Sigmoid colon (tissue), 7 donors: ENCODE data around the gene ACP6. TPM values are rescaled to one million over a fixed set of nuclear protein-coding genes. Genes with fewer than 3 reads are reported as not detected.

Experiments
- DNase-seq: peaks from one replicate; pipeline ENCODE4 v3.0.0-alpha.2; 2019
- H3K27ac ChIP-seq, 4 donors: fragments of 200-600 bp; sonication (generic); one replicate each; pipeline ENCODE4 v1.5.1; 2016 to 2019; ENCODE audit warnings: mild to moderate bottlenecking in 1 of 4
- H3K27me3 ChIP-seq, 3 donors: fragments of 200-600 bp; sonication (generic); one replicate each; pipeline ENCODE4 v1.5.1; 2019; ENCODE audit warnings: mild to moderate bottlenecking in 1 of 3
- H3K36me3 ChIP-seq, 4 donors: fragments of 200-600 bp; sonication (generic); one replicate each; pipeline ENCODE4 v1.5.1; 2016 to 2019
- H3K4me1 ChIP-seq, 4 donors: fragments of 200-600 bp; sonication (generic); one replicate each; pipeline ENCODE4 v1.5.1; 2017 to 2019
- H3K4me3 ChIP-seq, 4 donors: fragments of 200-600 bp; sonication (generic); one replicate each; pipeline ENCODE4 v1.5.1; 2017 to 2019; ENCODE audit warnings: mild to moderate bottlenecking in 2 of 4, moderate library complexity in 1 of 4
- H3K9me3 ChIP-seq, 4 donors: fragments of 200-600 bp in 3 of 4; sonication (generic) in 3 of 4; one replicate each; pipeline versions ENCODE4 v1.5.1 to v1.6.1; 2013 to 2019
- EP300 ChIP-seq, 4 donors: sonication (generic); formaldehyde crosslinking; IDR thresholded peaks; one replicate each; pipeline ENCODE4 v1.6.1; 2017; ENCODE audit warnings: antibody characterized with exemption in 4 of 4
- POLR2A ChIP-seq, 2 donors: fragments of 450-650 bp; IDR thresholded peaks; one replicate each; pipeline ENCODE4 v1.6.1; 2016; ENCODE audit warnings: antibody characterized with exemption in 2 of 2, mild to moderate bottlenecking in 2 of 2, moderate library complexity in 2 of 2
- POLR2AphosphoS5 ChIP-seq, 4 donors: sonication (generic); formaldehyde crosslinking; IDR thresholded peaks; one replicate each; pipeline ENCODE4 v1.6.1; 2017; ENCODE audit warnings: antibody characterized with exemption in 4 of 4
- WGBS, 2 donors: extraction: QIAGEN DNeasy Blood & Tissue Kit; methylation state at CpG; one replicate each; pipeline ENCODE4 v1.1.7; 2013; 5-methylcytosine and 5-hydroxymethylcytosine counted together
- intact Hi-C: fragments of 100-400 bp; cut with DNase I; formaldehyde crosslinking; loops from one replicate; pipeline ENCODE4 v1.15.1; 2023
- polyA plus RNA-seq, 3 donors: library from polyadenylated mRNA; stranded (reverse); fragments of 200-250 nt; gene quantifications; one replicate each; pipeline ENCODE4 v1.2.3, GENCODE V29; 2013
- total RNA-seq, 4 donors: library from RNA; depleted of rRNA; stranded (reverse); fragments of >200 nt; gene quantifications; one replicate each; pipeline ENCODE4 v1.1.0, GENCODE V29; 2016
- TF ChIP-seq, protein P1 (sequence below), 4 experiments: fragments of 450-650 bp in 3 of 4; fragments of 200-600 bp in 1 of 4; IDR thresholded peaks; one replicate each; pipeline ENCODE4 v1.5.1; 2016 to 2019; ENCODE audit warnings: antibody characterized with exemption in 4 of 4, mild to moderate bottlenecking in 3 of 4, moderate library complexity in 2 of 4
- donor health status: healthy with polysubstance abuse.
- donor health status: Bipolar disorder and iron deficiency.
- donor health status: healthy.

ACP6 gene
- total and polyA plus RNA-seq, 7 donors: 3.5 to 27.8 (median 14.7) TPM

DNA sequence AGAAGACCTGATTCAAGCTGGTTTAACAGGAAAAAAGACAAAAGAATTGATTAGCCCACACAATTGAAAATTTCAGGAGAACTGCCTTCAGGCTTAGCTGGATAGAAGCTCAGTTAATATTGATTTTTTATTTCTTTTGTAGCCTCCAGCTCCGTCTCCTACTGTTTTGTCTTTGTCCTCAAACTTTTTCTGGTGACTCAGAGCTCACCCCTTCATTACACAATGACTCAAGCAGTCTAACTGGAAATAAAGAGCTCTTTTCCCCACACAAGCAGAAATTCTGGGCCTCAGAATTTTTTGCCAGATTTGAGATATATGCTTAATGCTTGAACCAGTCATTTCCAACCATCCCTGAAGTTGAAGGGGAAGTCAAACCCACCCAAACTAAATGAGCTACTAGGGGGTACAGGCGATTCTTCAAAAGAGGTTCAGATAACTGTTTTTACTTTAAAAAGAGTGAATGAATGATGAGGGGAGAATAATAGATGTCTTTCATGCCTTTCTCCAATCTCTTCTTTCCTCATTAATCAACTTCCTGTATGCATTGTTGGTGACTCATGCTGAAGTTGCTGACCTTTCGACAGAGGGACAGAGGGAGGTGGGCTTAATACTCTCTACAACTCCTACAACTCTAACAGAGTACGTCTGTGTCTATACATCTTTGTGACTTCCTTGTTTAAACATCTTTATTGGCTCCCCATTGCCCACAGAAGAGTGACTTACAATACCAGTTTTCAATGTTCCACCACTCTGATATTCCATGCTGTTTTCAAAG lies 6.2 kb upstream of the ACP6 start:
- intact Hi-C loops: no loop called here
- TF ChIP-seq POLR2A (IDR thresholded peaks at IDR 0.05): no peak
- no peak for TF ChIP-seq EP300 (IDR thresholded peaks at IDR 0.05)
- TF ChIP-seq, protein P1, sequence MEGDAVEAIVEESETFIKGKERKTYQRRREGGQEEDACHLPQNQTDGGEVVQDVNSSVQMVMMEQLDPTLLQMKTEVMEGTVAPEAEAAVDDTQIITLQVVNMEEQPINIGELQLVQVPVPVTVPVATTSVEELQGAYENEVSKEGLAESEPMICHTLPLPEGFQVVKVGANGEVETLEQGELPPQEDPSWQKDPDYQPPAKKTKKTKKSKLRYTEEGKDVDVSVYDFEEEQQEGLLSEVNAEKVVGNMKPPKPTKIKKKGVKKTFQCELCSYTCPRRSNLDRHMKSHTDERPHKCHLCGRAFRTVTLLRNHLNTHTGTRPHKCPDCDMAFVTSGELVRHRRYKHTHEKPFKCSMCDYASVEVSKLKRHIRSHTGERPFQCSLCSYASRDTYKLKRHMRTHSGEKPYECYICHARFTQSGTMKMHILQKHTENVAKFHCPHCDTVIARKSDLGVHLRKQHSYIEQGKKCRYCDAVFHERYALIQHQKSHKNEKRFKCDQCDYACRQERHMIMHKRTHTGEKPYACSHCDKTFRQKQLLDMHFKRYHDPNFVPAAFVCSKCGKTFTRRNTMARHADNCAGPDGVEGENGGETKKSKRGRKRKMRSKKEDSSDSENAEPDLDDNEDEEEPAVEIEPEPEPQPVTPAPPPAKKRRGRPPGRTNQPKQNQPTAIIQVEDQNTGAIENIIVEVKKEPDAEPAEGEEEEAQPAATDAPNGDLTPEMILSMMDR (IDR thresholded peaks at IDR 0.05): no peak
- no peak for TF ChIP-seq POLR2AphosphoS5 (IDR thresholded peaks at IDR 0.05)
- Histone ChIP-seq H3K9me3 (peaks cover 0 to 8% (median 1%) of the 10 kb centered on the region in 4 donors), H3K36me3 (no peaks in the 10 kb centered on the region), H3K4me1 (no peaks in the 10 kb centered on the region), H3K27me3 (no peaks in the 10 kb centered on the region), H3K27ac (no peak overlapping the region), H3K4me3 (no peak overlapping the region)
- no peak for DNase-seq
- 61 to 66% methylated on average over 4 of the region's 4 CpGs for WGBS, 2 donors

DNA sequence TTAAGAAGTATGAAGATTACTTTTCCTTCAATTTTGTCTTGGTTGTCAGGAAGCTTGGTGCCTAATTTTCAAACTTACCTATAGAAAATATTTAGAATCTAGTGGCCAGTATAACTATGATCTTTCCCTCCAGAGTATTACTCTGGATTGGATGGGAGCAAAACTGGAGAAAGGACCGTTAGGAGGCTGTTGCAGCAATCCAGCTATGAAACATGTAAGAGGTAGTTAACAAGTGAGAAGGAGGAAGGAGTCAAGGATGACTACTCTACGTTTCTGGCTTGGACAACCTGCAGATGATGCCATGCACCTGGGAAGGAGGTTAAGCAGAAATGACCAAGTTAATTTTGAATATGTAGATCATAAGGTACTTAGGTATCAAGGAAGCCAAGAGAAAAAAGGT lies 3.5 kb upstream of the ACP6 start:
- Histone ChIP-seq H3K27me3 (no peaks in the 10 kb centered on the region), H3K4me3 (no peak overlapping the region), H3K27ac (no peak overlapping the region), H3K36me3 (no peaks in the 10 kb centered on the region), H3K4me1 (peaks cover 0 to 10% (median 6%) of the 10 kb centered on the region in 4 donors), H3K9me3 (peaks cover 0 to 8% (median 1%) of the 10 kb centered on the region in 4 donors)
- no peak for DNase-seq
- no peak for TF ChIP-seq POLR2AphosphoS5 (IDR thresholded peaks at IDR 0.05)
- TF ChIP-seq POLR2A (IDR thresholded peaks at IDR 0.05): no peak
- TF ChIP-seq, protein P1 (IDR thresholded peaks at IDR 0.05): no peak
- no peak for TF ChIP-seq EP300 (IDR thresholded peaks at IDR 0.05)
- 51 to 61% methylated on average over 2 of the region's 2 CpGs for WGBS, 2 donors
- intact Hi-C loops: no loop called here

DNA sequence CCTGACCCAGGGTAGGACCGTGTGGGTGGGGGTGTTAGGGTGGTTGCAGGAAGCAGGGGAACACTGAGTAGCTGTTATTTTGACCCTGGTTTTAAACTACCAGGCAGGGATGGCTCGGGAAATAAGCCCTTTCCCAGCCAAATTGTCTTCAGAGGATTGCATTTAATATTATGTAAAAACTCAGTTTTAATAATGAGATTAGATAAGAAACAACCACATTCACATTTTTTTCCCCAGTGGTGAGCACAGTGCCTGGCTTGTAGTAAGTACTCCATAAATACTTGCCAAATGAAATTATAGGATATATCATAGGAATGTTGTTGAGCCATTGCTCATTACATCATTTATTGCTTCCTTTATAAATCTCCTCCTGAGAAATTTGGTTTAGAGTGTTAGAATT lies 3.1 kb upstream of the ACP6 start:
- 70 to 76% methylated on average over 2 of the region's 2 CpGs for WGBS, 2 donors
- no peak overlapping the region for H3K27ac ChIP-seq
- peaks cover 0 to 6% (median 1%) of the 10 kb centered on the region in 4 donors for H3K9me3 ChIP-seq

DNA sequence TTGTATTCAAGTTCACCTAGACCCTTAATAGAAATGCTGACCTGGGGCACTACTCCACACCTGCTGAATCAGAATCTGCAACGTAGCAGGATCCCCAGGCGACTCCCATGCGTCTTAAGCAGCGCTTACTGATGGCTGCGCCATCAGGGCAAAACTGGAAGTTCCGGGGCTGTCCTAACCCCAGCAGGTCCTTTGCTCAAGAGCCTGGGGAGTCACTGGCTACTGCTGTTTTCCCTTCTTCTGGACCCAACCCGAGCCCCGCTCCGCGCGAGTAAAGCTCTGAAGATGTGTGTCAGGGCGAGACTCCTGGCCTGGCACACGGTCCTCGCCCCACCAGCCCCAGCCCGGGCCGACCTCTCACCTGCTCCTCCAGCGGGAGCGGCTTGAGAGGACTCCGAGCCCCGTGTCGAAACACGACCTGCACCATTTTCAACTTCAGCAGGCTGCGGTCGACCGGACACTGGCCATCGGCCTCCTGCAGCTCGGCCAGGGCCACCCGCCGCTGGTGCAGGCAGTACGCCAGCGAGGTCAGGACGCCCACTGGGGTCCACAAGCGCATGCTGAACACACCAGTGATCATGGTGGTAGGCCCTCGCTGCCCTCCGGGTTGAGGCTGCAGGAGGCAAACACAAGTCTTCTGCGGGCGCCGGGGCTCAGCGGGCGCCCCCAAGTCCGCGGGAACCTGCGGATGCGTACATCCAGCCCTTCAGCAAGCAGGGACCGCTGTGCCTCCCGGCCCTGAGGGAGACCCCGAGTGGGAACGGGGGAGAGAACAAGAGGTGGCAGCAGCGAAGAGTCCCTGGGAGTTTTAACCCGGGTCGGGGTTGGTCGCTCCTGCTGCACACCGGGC lies 630 bp downstream of the ACP6 start:
- Histone ChIP-seq H3K36me3 (no peaks in the 10 kb centered on the region), H3K27ac (peak overlapping the region; percentile 81 to 88 (median 88)), H3K4me1 (peaks cover 0 to 12% (median 9%) of the 10 kb centered on the region in 4 donors), H3K4me3 (peak overlapping the region; percentile 76 to 91 (median 84)), H3K27me3 (no peaks in the 10 kb centered on the region), H3K9me3 (no peaks in the 10 kb centered on the region)
- peak; percentile 73 for DNase-seq
- intact Hi-C loops: no loop called here
- TF ChIP-seq, protein P1 (IDR thresholded peaks at IDR 0.05): no peak
- TF ChIP-seq POLR2A (IDR thresholded peaks at IDR 0.05) (no peak), EP300 (IDR thresholded peaks at IDR 0.05) (no peak), POLR2AphosphoS5 (IDR thresholded peaks at IDR 0.05) (no peak)
- WGBS, 2 donors: 1% methylated on average over 53 of the region's 53 CpGs

More for the DNA sequence above, 3.1 kb upstream of the ACP6 start:
- TF ChIP-seq POLR2A (IDR thresholded peaks at IDR 0.05): no peak
- TF ChIP-seq POLR2AphosphoS5 (IDR thresholded peaks at IDR 0.05): no peak
- Histone ChIP-seq H3K4me1 (peaks cover 0 to 11% (median 9%) of the 10 kb centered on the region in 4 donors), H3K27me3 (no peaks in the 10 kb centered on the region), H3K36me3 (no peaks in the 10 kb centered on the region), H3K4me3 (no peak overlapping the region)
- no peak for DNase-seq
- intact Hi-C loops: no loop called here

DNA sequence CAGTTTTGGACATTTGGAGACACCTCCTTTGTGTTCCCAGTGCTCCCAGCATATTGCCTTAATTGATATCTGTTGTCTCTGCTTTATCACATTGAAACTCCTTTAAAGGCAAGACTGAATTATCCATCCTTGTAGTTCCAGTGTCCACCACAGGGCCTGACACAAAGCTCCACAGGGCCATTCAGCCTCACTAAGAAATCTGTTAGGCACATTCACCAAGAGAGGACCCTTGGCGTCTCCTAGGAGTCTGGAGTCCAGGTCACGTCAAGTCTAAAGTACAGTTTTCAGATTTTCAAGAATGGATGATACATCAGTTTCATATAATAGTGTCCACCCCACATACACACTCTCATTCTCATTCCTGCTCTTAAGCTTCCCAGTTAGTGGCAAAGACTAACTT lies 4.8 kb downstream of the ACP6 start:
- H3K4me3 ChIP-seq: no peak overlapping the region
- no peak overlapping the region for H3K27ac ChIP-seq
- no peak for TF ChIP-seq POLR2AphosphoS5 (IDR thresholded peaks at IDR 0.05)
- TF ChIP-seq, protein P1 (IDR thresholded peaks at IDR 0.05): no peak
- TF ChIP-seq POLR2A (IDR thresholded peaks at IDR 0.05): no peak
- no peak for TF ChIP-seq EP300 (IDR thresholded peaks at IDR 0.05)
- H3K9me3 ChIP-seq: no peaks in the 10 kb centered on the region
- no peaks in the 10 kb centered on the region for H3K27me3 ChIP-seq
- DNase-seq: no peak
- intact Hi-C loops: no loop called here
- H3K4me1 ChIP-seq: peaks cover 0 to 12% (median 7%) of the 10 kb centered on the region in 4 donors
- H3K36me3 ChIP-seq: no peaks in the 10 kb centered on the region
- 95 to 96% methylated on average over 2 of the region's 2 CpGs for WGBS, 2 donors
